22Rv1 (cell line): ENCODE results near the gene PRUNE1.

ENCODE experiments used
- ZFX ChIP-seq: fragments of 450-650 bp; IDR thresholded peaks from 2 replicates; pipeline ENCODE4 v1.6.1; 2017; ENCODE audit warnings: antibody characterized with exemption, borderline replicate concordance
- TF ChIP-seq, protein P1 (sequence below): fragments of 450-650 bp; IDR thresholded peaks from 2 replicates; pipeline ENCODE4 v1.5.1; 2017; ENCODE audit warnings: mild to moderate bottlenecking

DNA sequence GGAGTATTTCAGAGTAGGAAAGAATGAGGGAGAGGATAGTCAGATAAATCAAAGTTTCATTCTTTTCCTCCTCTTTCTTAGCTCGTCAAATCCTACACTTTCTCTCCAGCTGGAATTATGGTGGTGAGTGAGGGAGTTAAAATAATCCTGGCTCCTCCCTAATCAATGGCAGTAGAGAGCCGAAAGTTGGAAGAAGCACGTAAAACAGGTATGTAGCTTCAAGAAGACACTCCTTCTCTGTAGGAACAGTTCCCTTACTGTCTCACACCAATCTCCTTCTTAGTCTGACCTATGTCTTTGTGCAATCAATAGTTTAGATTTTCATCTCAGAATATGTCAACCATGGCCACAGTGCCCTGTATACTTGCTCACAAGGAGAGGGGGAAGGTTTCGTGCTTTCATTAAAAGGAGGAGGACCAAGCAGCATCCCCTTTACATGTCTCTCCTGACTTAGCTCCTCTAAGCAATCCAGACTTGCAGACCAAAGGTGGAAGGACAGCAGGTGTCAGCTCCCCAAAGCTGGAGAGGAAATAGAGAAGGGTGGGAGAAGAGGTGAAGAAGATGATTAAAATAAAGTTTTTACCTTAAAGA lies 2.4 kb upstream of the PRUNE1 start:
- TF ChIP-seq, protein P1, sequence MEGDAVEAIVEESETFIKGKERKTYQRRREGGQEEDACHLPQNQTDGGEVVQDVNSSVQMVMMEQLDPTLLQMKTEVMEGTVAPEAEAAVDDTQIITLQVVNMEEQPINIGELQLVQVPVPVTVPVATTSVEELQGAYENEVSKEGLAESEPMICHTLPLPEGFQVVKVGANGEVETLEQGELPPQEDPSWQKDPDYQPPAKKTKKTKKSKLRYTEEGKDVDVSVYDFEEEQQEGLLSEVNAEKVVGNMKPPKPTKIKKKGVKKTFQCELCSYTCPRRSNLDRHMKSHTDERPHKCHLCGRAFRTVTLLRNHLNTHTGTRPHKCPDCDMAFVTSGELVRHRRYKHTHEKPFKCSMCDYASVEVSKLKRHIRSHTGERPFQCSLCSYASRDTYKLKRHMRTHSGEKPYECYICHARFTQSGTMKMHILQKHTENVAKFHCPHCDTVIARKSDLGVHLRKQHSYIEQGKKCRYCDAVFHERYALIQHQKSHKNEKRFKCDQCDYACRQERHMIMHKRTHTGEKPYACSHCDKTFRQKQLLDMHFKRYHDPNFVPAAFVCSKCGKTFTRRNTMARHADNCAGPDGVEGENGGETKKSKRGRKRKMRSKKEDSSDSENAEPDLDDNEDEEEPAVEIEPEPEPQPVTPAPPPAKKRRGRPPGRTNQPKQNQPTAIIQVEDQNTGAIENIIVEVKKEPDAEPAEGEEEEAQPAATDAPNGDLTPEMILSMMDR = no peak
- no peak for TF ChIP-seq ZFX
